NOMO-1 treated with DMSO at 0.1 percent for 48 hours (cell line): ENCODE measurements around the gene IL15RA.
A peak's percentile ranks its signal among the peaks of the same experiment; 100 is the strongest.
"Not testable (repeated sequence)": the region's sequence is repeated elsewhere in the genome, so short reads cannot be mapped to it uniquely, and the experiment has no call there.

Source experiments
- DNase-seq: peaks from one replicate; lab custom pipeline; 2025; ENCODE audit not compliant: unreplicated experiment; lab: John Stamatoyannopoulos, UW

IL15RA gene

DNA sequence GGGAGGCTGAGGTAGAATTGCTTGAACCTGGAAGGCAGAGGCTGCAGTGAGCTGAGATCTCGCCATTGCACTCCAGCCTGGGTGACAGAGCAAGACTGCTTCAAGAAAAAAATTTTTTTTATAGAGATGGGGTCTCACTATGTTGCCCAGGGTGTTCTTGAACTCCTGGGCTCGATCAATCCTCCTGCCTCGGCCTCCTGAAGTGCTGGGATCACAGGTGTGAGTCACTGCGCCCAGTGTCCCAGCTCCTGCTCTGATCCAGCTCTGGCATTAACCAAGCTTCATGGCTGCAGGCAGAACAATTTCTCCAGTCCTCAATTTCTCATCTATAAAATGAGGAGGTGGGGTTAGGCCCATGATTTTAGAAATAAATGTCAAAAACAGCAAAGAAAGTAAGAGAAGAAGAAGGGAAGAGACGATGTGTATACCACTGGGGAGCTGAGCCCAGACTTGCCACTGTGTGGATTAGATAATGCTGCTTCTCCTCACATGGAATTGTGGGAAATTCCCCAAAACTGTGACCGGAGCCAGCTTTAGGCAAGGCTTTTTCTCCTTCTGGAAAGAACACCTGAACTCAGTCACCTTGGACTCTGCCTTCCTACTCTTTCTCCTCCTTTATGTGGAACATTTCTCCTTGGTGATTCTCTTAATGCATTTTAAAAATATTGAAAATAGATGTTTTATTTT, 25.5 kb downstream of the IL15RA start:
- no peak for DNase-seq

DNA sequence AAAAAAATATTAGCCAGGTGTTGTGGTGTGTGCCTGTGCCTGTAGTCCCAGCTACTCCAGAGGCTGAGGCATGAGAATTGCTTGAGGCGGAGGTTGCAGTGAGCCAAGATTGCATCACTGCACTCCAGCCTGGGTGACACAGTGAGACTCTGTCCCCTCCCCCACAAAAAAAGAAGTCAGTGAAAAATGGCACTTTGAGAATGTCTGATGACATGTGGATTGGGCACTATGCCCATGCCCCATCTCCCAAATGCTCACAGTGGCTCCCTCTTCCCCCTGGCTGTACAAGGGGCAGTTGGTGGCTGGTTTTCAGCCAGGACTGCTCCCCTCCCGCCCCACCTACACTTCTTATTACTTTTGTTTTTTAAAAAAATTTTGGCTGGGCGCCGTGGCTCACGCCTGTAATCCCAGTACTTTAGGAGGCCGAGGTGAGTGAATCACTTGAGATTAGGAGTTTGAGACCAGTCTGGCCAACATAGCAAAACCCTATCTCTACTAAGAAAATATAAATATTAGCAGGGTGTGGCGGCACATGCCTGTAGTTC, 26.1 kb downstream of the IL15RA start:
- peak; percentile 22 for DNase-seq

DNA sequence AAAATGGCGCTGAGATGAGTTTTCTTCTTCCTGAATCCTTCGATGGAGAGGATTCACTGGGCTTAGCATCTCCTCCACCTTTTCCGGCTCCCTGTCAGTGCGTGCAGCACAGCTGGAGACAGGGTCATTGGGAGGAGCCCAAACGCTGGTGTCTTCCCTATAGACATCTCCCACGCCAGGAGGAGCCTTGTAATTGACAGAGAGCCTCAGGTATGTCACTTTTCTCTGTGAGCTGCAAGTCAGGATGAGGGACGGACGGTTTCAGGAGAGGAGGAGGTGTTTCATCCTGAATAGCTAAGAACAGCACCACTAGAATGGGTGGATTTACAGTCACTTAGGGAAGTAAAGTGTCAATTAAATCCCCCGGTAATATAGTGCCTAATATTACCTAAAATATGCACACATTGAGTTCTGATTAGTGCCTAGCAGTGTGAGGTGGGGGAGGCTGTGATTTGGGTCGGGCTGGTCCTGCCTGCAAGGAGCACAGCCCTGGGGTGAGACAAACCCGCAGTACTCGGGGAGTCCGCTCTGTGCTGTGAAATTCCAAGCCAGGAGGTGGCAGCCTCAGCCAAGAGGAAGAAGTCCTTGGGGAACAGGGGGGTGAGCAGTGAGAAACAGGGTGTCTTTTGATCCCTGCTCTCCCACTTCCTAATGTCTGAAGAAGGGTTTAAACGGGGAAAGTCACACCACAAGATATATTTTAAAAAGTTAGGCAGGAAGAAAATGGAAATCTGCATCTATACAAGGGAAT, 28.2 kb downstream of the IL15RA start:
- peak; percentile 6 for DNase-seq

DNA sequence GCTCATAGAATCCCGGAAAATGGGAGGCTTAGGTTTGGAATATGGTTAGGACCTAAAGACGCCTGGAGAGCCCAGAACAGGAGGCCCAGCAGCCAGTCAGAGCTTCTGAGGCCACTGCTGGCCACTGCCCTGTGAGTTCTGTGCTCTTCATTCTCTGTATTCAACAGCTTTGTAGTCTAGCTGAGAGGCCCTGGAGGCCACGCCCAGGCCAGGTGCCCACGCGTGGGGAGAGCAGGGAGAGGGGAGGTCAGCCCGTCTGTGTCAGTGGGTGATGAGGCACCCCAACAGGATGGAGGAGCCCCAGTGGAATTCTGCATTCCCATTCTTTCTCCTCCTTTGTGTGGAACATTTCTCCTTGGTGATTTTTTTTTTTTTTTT, 29.1 kb downstream of the IL15RA start:
- DNase-seq: no peak

DNA sequence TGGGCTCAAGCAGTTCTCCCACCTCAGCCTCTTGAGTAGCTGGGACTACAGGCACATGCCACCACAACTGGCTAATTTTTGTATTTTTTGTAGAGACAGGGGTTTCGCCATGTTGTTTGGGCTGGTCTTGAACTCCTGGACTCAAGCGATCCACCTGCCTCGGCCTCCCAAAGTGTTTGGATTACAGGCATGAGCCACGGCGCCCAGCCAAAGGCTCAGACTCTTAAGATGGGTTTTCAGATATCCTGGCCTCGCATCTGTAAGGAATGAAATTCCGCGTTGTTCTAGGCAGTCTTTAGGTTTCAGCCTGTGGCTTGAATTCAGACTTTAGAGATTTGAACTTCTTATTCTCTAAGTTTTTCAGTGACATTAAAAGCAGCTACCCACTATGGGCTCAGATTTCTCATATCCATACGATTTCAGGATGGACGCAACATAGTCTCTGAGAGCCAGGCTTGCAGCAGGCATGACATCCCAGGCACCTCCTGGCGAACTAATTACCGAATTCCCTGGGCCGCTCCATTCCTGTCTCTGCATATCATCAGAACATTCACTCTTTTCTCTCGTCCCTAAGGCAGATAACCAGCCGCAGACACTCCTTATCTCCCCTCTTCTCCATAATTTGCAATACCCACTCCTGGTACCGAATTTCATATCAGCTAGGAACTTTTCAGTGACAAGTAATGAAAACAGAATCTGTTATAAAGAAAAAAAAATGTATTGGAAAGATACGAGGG, 29.7 kb downstream of the IL15RA start:
- no peak for DNase-seq

DNA sequence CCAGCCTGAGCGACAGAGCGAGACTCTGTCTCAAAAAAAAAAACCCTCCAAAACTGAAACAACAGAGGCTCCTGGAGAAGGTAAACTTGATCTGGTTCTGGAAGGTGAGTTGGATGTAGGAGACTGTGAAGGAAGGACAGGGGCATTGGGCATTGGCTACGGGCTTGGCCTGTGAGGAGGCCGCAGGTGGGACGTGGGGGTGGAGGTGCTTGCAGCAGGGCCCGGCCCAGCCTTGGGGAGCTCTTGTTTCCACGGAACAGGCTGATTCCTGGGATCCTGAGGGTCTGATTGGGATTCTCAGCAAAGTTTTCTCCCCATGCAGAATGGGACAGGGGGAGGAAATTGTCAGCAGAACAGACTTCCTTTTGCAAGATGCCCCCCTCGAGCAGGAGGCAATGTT, 30.6 kb downstream of the IL15RA start:
- DNase-seq: no peak

DNA sequence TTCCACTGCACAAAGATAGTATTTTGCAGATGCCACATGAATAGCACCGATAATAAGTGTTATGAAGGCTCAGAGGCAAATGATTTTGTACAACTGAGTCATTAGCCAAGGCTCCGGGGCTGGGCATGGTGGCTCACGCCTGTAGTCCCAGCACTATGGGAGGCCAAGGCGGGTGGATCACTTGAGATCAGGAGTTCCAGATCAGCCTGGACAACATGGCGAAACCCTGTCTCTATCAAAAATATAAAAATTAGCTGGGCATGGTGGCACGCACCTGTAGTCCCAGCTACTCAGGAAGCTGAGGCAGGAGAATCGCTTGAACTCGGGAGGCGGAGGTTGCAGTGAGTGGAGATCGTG, 30.9 kb downstream of the IL15RA start:
- not testable (repeated sequence) for DNase-seq

DNA sequence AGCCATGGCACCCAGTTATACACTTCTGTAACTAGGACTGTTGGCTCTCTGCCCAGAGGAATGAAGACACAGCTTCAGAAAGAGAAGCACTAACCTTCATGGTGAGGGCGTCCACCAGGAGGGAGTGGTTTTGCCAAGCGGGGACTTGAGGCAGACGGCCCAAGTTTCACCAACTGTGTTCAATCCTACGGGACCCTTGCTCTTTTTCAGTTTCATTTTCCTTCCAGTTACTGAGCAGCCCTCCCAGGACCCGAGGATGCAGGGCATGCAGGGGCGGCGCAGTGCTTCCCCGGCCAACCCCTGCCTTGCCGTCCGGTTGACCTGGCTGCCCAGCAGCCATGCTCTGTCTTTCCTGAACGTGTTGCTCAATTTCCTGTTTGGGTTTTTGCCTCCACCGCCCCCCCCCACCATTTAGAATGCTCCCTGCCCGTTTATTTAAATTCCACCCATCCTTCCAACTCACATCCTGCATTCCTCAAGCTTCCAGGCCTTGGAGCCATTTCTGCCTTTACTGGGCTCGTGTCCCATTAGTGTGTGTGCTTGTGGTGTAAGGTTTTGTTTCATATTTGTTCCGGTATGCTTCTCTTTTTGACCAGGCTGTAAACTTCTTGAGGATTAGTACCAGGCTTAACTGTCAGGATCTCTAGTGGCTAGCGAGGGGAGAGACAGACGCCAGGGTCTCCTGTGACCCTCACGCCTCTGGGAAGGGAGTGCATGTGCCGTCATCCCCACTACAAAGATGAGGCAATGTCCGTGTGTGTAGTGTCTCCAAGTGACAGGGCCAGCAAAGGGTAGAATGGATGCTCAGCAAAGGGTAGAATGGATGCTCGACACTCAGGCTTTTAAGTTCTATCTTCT, 31.6 kb downstream of the IL15RA start:
- DNase-seq: peak; percentile 41

DNA sequence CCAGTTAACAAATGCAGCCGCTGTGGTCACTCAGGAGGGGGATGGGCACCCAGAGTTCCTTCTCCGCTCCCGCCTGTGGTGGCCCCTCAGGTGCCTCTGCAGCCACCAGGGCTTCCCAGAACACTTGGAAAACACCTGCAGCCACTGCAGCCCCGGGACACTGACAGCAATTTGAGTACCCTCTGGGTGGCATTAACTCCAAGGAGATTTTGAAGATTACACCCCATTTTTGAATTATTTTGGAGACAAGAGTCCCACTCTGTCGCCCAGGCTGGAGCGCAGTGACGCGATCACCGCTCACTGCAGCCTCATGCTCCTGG, 32.2 kb downstream of the IL15RA start:
- DNase-seq: no peak

DNA sequence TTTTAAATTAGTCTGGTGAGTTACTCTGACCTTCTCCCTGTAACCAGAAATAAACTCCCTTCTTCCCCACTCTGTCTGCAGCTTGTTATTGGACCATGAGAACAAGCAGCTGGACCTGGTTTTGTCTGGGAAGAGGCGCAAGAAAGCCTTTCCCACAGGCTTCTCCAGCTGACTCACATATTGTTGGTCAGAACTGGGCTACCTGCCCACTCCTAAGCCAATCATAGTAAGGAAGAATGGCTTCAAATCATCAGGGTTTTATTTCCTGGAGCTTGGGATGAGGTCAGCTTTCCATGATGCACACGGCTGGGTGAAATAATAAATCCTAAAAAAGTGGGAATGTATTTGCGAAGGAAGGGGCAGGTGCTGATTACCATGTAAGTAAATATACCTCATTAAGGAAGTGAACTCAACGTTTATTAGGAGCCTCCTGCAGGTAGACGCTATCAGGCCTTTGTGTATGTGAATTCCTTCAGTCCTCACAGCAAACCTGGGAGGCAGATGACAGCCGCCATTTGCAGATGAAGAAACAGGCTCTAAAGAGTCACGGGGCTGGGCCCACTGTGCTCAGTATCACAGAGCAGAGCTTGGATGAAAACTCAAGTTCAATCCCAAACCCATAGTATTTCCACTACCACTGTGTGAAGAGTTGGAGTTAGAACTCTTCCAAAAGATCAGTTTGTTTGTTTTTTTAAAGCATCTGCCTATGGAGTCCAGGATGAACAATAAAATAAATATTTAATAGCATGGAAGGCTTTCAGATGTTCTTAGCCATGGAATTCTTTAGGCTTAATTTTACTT, 32.8 kb downstream of the IL15RA start:
- DNase-seq: no peak

DNA sequence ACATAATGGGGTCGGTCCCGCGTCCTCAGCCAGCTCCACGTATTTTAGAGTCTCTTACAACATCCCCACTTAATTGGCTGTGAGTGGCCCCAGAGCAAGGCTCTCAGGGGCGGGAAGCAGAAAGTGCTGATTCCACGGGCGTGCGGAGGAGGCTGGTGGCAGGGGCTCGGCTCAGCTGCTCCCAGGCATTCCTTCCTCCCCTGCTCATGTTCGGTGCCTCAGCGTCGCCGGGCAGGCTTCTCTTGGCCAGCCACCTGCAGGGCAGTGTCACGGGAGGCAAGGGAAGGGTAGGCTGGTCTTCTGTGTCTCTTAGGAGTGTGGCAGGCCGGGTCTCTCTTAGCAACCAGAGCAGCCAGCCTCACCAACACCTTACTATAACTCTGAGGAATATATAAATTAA, 33.8 kb downstream of the IL15RA start:
- no peak for DNase-seq

DNA sequence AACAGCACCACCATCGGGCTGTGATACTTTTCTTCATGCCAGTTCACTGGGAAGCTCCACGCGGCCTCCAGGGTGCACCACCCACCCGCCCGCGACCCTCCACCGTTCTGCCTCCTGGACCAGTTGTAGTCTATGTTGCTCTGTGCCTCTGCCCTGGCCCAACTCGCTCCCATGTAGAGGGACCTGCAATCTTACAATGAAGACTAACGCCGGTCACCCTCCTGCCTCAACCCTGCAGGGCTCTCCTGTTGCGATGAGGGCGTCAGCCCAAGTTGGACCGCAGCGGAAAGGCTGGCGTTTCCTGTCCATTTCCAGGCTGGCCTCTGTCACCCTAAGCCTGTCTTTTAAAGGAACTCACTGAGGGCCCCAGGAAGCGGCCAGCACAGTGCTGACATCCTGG, 34.9 kb downstream of the IL15RA start:
- DNase-seq: no peak

DNA sequence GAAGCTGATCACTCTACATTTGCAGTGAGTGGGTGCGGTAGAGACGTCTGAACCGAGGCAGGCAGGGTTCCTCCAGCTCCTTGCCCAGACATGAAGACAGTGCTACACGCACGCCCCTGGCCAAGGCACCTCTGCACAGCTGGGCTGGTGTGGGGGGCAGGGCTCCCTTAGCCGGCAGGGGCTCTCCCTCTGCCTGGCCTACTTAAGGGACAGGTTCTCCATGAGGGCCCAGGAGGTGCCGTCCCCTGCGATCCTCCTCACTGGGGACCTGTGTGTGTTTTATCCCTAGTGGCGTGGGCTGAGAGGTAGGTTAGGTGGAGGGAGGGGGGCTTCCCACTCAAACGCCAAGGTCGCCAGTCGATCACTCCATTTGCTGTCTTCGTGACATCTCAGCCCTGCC, 35.3 kb downstream of the IL15RA start:
- no peak for DNase-seq

DNA sequence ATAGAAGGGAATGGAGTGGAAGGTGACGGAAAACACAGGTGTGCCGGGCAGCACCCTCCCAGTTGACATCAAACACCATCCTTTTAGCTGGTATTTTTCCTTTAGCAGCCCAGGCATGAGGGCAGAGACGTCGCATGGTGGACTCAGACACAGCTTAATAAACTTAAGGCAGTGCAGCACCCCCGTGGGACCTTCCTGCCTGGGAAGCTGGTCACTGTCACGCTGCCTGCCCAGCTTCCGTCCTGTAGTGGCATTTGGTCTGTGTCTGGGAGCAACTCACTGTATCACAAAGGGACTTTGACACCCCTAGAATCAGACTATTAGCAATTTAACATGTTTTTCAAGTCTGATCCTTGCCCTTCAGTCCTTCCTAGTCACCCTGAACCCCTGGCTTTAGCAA, 35.8 kb downstream of the IL15RA start:
- DNase-seq: no peak

DNA sequence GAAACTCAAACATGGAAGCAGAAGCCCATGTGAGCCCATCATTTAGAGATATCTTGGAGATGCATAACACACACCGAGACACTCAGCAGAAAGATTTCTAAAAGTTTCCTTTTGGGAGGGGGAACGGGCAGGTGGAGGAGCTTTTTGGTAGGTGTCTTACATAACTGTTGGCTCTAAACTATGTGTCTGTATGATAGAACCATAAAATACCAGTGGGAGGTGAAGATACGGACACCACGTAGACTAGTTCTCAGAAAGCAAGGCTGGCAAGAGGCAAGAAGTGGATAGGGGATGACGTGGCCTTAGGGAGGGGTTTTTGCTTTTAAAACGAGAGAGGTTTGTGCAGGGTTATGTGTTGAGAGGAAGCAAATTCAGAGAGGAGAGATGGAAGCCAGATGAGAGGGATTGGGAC, 36.5 kb downstream of the IL15RA start:
- no peak for DNase-seq

DNA sequence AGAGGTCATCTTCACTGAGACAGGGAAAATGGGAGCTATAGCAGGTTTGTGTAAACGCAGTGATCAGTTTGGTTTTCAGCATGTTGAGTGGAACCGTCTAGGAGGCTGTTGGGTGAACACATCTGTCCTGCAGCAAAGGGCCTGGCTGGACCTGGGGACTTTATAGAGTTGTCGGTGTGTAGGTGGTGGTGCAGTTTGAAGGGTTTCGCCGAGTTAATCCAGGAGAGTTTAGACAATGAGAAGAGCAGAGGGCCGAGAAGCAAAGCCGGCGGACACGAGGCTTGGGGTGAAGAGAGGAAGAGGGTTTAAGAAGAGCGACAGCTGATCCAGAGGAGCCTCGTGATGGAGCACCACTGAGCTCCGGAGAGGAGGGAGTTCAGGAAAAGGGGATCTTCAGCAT, 39.1 kb downstream of the IL15RA start:
- DNase-seq: no peak

DNA sequence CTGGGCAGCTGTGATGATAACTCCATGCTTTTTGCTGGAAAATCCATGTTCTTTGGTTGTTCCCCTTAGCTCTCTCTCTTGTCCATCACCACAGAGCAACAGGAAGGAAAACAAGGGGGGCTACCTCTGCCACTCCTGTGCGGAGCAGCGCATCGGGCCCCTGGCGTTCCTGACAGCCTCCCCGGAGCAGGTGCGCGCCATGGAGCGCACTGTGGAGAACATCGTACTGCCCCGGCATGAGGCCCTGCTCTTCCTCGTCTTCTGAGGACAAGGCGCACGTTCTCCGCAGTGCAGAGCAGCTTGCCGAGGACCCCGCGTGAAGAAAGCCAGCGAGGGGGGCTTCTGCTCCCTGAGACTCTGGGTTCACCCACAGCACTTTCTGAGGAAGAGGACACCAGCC, 40.3 kb downstream of the IL15RA start:
- no peak for DNase-seq

DNA sequence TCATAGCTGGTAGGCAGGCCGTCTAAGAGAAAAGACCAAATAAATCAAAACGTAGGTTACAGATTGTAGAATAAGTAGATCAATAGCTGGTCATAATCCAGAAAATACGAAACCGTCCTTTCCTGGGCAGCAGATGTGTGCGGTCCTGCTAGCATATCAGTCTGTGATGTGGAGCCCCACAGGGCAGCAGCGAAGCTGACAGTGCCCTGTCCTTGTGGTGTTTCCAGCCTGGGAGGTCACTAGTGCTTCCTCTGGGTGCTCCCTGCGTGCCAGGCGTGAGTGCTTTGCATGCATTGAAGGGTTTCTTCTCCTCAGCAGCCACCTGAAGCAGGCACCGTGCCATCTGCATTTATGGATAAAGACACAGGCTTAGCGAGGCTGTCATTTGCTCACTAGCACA, 41.7 kb downstream of the IL15RA start:
- DNase-seq: no peak

DNA sequence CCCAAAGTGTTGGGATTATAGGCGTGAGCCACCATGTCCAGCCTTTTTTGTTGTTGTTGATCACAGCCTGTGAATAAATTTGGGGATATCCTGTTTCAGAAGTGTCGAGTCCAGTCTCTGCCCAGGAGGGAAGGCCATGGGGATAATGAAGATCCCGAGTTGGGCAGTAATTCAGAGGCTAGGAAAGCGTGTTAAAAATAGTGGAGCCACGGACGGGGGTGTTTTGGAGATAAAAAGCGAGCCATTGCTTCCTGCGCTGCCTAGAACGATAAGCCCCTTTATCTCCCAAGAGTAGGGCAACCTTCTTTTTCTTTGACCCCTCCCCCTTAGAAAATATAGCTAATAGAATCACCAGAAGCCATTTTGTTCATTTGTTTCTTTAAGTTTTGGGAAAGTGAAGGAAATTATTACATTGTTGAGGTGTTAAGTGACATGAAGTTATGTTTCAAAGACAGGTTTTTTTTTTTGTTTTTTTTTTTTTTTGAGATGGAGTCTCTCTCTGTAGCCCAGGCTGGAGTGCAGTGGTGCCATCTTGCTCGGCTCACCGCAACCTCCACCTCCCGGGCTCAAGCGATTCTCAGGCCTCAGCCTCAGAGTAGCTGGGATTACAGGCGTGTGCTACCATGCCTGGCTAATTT, 43.3 kb downstream of the IL15RA start:
- DNase-seq: no peak

DNA sequence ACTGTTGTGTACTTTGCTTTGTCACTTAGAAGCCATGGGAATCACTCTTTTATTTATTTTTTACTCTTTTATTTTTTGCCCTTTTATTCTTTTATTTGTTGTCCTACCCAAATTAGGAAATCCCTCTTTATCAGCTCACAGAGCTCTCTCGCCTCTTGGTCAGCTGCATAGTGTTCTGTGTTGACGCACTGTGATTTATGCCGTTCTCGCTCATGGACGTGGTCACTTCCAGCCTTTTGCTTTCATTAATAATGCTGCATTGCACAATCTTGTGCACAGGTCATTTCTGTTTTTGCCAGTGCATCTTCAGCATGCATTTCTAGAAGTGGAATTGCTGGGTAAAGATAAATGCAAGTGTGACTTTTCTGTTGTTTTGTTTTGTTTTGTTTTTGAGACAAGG, 45.0 kb downstream of the IL15RA start:
- no peak for DNase-seq
